IPS DF 6.9 (cell line): ENCODE data around the gene BCL10.

ENCODE experiments used
- DNase-seq: peaks from one replicate; pipeline ENCODE4 v3.0.0-alpha.2; 2013; ENCODE audit warnings: low read depth, low spot score
- H3K27ac ChIP-seq: one replicate; pipeline ENCODE4 v1.5.1; 2013; ENCODE audit warnings: low read length, control low read depth
- H3K27me3 ChIP-seq: 2 replicates; pipeline ENCODE4 v1.6.1; 2013; ENCODE audit warnings: mild to moderate bottlenecking, low read length; ENCODE audit not compliant: control insufficient read depth, insufficient read depth
- H3K36me3 ChIP-seq: 2 replicates; pipeline ENCODE4 v1.6.1; 2013; ENCODE audit warnings: low read length; ENCODE audit not compliant: control insufficient read depth, insufficient read depth
- H3K4me1 ChIP-seq: 2 replicates; pipeline ENCODE4 v1.6.1; 2013; ENCODE audit warnings: low read length; ENCODE audit not compliant: control insufficient read depth, insufficient read depth
- H3K4me3 ChIP-seq: 2 replicates; pipeline ENCODE4 v1.5.1; 2013; ENCODE audit warnings: mild to moderate bottlenecking, low read length
- H3K9me3 ChIP-seq: 2 replicates; pipeline ENCODE4 v1.6.1; 2013; ENCODE audit warnings: low read length, inconsistent platforms; ENCODE audit not compliant: control insufficient read depth, insufficient read depth
- WGBS: extraction: QIAGEN DNeasy Blood & Tissue Kit; methylation state at CpG from one replicate; pipeline ENCODE4 v1.1.7; 2013; ENCODE audit warnings: mixed read lengths, missing lambda C conversion rate; ENCODE audit not compliant: insufficient read length, insufficient coverage; 5-methylcytosine and 5-hydroxymethylcytosine counted together

The BCL10 gene

GRCh38 chr1:85223334-85223733, 53.1 kb downstream of the BCL10 start:
- H3K4me1 ChIP-seq: peaks cover 2% of the 10 kb centered on the region; the same call in 1 of the 2 replicates
- H3K27ac ChIP-seq: no peak overlapping the region
- no peak for DNase-seq
- no CpG with 5 or more reads among the region's 5 CpGs for WGBS
- H3K27me3 ChIP-seq: no peaks in the 10 kb centered on the region
- H3K36me3 ChIP-seq: no peaks in the 10 kb centered on the region
- no peak overlapping the region for H3K4me3 ChIP-seq
- no peaks in the 10 kb centered on the region for H3K9me3 ChIP-seq

- H3K4me1 ChIP-seq: peaks cover 2% of the 10 kb centered on the region; the same call in 1 of the 2 replicates
- no peaks in the 10 kb centered on the region for H3K9me3 ChIP-seq
- H3K27me3 ChIP-seq: no peaks in the 10 kb centered on the region
- no peak overlapping the region for H3K27ac ChIP-seq
- H3K36me3 ChIP-seq: no peaks in the 10 kb centered on the region
- no CpG with 5 or more reads among the region's 7 CpGs for WGBS
- no peak for DNase-seq
- no peak overlapping the region for H3K4me3 ChIP-seq
These were observed 55.7 kb downstream of the BCL10 start for GRCh38 chr1:85220756-85221201.

- Histone ChIP-seq H3K27ac (no peak overlapping the region), H3K4me3 (no peak overlapping the region), H3K36me3 (no peaks in the 10 kb centered on the region), H3K9me3 (no peaks in the 10 kb centered on the region), H3K4me1 (no peaks in the 10 kb centered on the region), H3K27me3 (no peaks in the 10 kb centered on the region)
- no CpG with 5 or more reads among the region's 2 CpGs for WGBS
- DNase-seq: no peak
These were observed 56.4 kb downstream of the BCL10 start for GRCh38 chr1:85219853-85220610.

GRCh38 chr1:85216697-85217096, 59.7 kb downstream of the BCL10 start:
- Histone ChIP-seq H3K36me3 (no peaks in the 10 kb centered on the region), H3K4me1 (no peaks in the 10 kb centered on the region), H3K27me3 (no peaks in the 10 kb centered on the region), H3K9me3 (no peaks in the 10 kb centered on the region), H3K27ac (no peak overlapping the region), H3K4me3 (no peak overlapping the region)
- DNase-seq: no peak
